ENCODE results near the gene CYP17A1.

Gene CYP17A1

DNA sequence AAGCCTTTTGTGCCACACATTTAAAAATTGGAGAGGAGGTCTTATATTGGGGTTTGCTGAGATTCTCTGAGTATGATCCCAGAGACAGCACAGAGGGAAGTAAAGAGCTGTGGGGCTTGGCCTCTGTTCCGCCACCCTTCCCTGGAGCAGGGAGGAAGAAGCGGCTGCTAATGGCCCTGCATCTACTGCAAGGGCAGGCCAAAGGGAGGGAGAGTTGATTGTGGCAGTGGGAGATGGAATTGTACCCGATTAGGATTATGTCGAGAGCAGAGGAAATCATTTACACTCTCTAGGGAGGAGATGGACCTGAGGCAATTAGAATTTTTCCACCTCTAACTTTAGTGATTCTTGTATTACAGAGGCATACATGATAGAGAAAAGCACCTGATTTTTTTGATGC, 28.8 kb downstream of the CYP17A1 start:
- DNase-seq (ENCODE audit: low read depth in 2 of 2): no peak

DNA sequence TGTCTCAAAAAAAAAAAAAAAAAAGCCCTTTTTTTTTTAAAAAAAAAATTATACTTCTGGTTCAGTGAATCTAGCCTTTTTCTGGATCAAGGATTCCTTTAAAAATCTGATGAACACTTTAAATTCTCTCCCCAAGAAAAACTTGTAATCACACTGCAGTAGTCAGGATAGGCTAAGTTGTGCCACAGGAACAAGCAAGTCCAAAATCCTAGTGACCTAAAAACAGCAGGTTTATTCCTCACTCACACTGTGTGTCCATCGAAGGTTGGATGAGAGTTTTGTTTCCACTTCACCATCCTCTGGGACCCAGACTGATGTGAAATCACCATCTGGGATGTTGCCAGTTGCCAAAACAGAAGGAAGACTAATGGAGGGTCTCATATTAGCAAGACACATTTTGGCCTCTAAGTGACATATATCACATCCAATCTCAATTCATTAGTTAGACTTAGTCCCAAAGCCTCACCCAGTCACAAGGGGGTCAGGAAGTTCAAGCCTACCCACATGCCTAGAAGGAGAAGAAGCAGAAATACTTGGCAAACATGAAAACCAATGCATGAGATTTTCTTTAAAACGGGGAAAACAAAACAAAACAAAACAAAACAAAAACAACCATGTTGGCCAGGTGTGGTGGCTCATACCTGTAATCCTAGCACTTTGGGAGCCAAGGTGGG, 32.7 kb downstream of the CYP17A1 start:
- DNase-seq (ENCODE audit: low read depth in 2 of 2): no peak

DNA sequence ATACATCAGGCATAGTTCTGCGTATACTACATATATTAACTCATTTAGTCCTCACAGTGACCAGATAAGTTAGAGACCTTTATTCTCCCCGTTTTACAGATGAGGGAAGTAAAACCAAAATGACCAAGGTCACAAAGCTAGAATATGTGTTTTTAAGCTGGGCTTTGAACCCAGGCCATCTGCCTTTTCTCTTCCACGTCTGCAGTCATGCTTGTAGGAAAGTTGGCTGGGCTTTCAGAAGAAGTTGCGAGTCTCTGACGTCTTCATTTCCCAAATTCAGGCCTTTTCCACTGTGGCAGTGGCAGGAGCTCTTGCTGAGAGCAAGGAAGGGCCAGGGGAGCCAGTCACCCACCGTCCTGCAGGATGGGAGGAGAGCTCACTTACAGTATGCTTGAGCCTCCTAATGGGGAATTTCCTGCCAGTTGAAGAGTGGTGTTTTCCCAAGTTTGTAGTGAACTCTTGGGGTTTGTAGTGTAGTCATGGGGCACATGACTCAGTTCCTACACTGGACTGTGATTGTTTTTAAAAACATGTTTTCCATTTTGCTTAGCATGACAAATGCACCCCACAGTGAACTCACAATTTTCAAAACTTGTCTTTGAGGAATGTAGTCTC, 34.2 kb downstream of the CYP17A1 start:
- DNase-seq (ENCODE audit: low read depth in 2 of 2): no peak

DNA sequence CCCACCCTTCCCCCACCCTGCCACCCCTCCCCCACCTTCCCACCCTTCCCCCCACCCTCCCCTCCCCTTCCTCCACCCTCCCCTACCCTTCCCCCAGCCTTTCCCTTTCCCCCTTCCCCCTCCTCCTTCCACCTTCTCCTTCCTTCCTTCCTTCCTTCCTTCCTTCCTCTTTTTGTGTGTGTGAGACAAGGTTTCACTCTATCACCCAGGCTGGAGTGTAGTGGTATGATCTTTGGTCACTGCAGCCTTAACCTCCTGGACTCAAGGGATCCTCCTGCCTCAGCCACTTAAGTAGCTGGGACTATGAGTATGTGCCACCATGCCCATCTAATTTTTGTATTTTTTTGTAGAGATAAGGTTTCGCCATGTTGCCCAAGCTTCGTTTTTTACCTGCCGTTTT, 35.2 kb downstream of the CYP17A1 start:
- no peak for DNase-seq (ENCODE audit: low read depth in 2 of 2)

DNA sequence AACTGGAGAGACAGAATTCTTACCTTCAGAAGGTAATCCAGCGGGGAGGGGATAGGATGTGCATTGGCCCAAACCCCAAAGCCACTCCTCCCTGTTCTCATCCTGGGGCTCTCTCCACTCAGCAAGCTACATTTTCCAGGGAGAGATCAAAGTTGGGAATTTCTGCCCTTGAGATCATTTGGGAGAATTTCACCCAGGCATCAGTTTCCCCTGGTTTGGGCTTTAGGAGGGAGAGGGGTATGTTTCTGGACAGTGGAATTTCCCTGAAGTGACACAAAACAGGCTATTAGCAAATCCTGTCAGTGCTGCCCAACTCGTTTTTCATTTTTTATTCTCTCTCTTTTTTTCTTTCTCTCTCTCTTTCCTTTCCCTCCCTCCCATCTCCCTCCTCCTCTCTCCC, 35.7 kb downstream of the CYP17A1 start:
- no peak for DNase-seq (ENCODE audit: low read depth in 2 of 2)

DNA sequence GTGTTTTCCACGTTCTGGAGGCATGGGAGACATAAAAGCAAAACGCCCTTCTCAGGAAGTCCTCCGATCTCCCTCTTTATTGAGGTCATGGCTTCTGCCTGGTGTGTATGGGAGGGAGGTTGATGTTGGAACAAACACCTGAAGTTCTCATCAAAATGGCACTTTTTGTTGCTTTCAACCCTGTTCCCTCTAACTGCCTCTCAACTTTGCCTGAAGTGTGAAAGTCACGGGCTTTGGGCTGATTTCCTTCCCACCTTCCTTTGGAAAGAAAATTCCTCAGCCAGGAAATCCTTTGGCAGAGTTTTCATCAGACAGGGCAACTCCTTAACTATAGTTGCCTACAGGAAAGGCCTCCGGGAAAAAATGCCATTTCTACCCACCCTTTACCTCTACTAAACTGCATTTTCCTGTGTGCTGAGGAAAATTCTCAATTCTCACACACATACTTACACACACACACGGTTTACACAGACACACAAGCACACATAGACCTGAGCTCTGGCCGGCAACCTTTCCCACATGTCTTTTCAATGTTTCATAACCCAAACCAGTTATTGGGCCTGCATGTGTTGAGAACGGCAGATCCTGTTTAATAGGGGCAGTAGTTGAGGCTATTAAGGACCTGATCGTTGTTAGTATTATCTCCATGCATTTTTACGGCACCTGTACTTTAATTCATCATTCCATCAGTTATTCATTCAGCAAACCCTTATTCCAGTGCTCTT, 36.4 kb downstream of the CYP17A1 start:
- DNase-seq (ENCODE audit: low read depth in 2 of 2): no peak

DNA sequence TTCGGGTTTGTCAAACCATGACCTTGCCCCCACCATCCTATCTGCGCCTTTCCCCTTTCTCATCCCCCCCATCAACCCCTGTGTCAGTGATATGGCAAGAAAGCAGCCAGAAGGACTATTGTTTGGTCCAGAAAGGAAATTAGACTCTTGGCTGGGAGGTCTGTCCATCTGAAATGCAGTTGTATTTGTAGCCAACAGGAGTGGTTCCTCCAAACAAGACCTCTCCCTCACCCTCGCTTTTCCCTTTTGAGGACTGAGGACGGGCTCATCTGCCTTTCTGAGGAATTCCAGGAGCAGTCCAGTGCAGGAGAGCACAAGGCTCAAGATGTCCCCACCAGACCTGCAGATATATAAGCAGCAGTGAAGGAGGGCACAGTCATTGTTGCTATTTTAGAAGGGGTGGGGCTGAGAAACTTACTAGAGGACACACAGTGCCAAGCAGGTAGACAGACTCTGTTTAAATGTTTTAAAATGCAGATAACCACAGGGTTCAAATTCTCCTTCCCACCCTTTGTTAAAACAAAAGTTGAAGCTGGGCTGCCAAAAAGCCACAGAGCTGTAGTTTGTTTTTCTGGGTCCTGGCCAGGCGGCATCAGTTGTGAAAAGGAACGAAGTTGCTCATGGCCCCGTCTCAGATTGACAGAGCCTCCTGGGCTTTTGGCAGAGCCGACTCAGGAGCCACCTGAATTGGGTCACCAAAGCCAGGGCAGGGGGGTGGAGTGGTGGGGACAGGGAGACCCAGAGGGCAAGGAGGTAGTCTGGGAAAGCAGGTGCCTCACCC, 37.3 kb downstream of the CYP17A1 start:
- DNase-seq (ENCODE audit: low read depth in 2 of 2): no peak

DNA sequence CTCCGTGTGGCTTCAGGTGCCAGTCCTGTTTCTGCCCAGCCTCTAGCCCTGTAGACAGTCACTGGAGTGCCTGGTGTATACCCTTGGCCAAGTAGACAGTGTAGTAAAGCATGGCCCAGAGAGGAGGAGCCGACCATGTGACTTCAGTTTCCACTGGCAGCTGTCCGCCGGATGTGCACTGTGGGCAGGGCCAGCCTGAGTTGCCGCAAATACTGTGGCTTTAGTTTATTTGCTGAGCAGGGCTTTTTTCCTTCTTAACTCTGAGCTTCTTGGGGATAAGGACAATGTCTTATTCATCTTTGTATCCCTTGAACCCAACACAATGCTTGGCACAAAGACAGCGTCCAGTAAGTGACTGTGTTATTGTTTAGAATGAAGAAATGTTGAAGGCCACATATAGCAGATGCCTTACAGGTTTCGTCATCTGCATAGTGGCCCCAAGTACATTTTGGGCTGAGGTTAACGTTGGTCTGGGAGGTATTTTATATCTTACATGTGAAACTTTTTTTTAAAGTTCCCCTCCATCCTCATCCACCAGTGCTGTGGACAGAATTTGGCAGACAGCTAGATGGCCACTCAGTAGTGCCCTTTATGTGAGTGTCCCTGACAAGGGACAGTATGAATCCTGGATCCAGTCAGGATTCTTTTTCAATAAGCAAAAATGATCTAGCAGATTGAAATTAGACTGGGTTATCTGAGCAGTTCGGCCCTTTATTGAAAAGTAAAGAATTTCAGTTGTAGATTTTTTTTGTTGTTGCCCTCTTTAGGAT, 40.6 kb downstream of the CYP17A1 start:
- peak; percentile 43 to 54 for DNase-seq (ENCODE audit: low read depth in 2 of 2)

DNA sequence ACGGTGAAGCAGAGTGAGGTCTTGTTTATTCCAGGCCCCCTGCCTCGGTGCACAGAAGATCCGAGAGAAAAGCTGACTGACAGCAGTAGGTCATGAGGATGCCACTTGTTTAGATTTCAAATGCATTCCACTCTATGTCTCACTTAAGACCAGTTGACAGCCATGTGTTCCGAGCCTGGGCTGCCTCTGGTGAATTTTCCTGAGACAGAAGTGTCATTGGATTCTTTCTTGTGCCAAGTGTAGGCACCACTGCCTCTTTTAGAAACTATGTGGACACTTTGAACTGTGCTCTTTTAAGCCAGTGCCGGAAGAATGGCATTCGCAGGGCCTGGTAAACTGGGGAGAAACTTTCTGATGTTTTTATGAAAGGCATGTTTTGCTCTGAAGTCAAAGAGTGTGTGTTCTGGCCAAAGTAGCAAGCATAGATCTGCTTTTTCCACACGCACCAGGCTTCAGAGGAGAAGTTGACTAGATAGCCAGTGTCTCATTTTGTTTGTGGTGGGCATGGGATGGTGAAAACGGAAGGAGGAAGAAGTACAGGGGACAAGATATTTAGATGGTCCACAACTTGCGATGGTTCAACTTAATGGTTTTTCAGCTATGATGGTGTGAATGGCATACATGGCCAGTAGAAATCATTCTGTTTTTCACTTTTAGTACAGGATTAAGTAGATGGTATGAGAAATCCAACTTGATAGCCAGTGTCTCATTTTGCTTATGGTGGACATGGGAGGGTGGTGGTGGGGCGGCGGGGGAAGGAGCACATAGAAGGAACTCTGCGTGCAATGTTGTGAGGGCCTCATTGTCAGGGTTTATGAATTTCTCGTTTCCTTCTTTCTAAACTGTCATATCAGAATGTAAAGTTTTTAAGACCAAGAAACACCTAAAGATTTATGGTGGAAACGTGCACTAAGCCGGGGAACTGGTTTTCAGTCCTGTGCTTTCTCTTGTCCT, 41.5 kb downstream of the CYP17A1 start:
- no peak for DNase-seq (ENCODE audit: low read depth in 2 of 2)

DNA sequence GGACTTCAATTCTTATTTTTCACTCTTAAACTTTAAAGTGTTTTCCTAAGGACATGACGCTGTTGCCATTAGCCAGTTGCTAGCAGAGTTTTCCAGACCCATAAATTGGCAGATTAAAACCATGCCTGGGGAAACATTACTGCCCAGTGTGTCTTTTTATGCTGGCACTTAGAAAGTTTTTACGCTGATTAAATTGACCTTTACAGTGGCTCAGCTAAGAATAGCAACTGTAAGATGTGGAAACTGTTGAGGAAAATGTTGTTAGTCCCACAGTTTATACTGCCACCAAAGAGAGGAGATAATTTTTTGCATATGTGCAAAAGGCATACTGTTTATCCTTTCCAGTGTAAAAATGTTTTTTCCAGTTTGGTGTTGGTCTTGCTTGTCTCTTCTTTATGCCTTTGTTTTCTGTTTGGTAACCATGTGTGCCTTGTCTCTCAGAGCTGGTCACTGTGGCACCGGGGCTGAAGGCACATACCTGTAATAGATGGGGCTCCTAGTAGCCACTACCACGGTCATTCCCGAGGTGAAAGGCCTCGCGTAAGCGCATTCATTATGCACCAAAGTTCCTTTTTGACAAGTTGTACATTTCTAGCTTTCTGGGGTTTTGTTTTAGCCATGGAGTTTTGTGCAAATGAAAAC, 45.3 kb downstream of the CYP17A1 start:
- no peak for DNase-seq (ENCODE audit: low read depth in 2 of 2)

DNA sequence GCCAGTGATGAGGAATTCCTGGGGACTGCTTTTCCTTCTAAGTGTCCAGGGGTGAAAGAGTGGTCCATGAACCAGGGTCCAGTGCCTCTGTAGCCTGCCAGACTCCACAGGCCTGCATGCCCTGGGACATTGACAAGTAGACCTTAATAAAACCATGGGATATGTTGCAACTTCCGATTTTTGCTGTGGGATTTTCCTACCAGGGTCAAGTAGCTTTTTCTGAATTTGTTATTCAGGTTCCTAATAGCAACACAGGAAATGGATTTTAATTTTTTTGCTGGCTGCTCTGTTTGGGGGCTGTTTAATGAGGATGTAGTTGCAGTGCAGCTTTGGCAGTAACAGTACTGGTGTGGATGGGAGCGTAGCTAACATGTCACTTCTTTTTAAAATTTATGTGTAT, 51.4 kb downstream of the CYP17A1 start:
- DNase-seq (ENCODE audit: low read depth in 2 of 2): no peak

DNA sequence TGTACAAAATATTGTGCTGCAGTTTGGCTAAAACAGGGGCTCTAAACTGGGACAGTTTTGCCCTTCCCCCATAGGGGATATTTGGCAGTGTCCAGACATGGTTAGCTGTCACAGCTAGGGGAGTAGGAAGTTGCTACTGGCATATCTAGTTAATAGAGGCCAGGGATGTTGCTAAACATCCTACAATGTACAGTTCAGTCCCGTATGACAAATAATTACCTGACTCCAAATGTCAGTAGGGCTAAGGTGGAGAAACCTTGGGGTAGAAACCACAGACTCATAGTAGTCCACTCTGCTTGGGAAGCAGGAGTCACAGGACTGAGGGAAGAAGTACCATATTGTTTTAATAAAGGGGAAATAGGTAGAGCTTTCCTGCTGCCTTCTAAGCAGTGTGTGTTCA, 53.6 kb downstream of the CYP17A1 start:
- no peak for DNase-seq (ENCODE audit: low read depth in 2 of 2)

DNA sequence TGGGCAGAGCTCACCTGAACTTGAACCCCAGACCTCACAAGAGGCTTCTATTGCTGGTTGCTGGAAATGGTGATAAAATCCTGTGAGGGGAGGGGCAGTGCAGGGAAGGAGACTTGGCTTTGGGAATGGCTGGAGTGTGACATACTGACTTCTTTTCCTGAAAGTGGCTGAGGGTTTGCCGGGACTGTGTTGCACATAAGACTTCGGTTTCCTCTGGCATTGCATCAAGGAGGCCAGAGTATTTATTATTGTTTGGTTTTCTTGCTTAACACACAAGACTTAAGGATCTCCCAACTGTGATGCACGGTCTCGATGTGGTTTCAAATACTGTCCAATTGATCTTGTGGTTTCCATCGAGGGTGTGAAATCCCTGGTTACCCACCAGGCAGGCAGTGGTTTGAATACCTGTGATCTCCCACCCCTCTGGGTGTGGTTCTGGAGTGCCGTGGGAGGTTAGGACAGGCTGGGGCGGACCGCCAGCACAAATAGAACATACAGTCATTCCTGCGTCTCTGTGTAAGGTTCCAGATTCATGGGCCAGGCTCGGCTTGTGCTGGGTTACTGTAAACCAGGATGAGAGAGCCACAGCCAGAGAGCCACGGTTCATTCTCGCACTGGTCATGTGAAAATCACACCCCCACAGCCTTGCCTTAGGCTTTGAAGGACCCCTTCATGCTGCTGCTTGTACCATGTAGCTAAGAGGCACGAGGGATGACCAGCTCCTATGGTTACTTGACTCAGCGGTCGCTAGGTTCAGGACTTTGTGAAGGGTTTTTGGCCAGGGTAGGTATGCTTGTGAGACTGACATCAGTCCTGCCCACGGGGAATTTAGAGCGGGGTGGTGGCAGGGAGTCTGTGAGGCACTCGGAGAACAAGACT, 54.3 kb downstream of the CYP17A1 start:
- no peak for DNase-seq (ENCODE audit: low read depth in 2 of 2)

DNA sequence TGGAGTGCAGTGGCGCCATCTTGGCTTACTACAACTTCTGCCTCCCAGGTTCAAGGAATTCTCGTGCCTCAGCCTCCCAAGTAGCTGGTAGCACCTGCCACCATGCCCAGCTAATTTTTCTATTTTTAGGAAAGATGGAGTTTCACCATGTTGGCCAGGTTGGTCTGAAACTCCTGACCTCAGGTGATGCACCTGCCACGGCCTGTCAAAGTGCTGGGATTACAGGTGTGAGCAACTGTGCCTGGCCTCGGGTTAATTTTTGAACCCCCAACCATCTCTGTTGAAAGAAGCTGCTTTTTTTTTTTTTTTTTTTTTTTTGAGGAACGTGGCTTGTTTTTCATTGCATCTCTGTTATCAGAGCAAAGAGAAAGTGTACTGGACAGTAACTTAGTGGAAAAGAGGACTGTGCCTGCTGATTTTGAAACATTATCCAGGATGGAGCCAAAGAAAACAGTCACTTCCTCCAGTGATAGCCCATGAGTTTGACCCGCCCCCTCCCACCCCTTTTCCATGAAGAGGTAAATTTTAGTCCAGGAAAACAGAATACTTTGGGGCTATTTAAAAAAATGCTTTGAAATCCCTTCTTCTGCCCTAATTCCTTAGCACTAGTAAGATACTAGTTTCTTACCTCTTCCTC, 55.2 kb downstream of the CYP17A1 start:
- DNase-seq (ENCODE audit: low read depth in 2 of 2): no peak

DNA sequence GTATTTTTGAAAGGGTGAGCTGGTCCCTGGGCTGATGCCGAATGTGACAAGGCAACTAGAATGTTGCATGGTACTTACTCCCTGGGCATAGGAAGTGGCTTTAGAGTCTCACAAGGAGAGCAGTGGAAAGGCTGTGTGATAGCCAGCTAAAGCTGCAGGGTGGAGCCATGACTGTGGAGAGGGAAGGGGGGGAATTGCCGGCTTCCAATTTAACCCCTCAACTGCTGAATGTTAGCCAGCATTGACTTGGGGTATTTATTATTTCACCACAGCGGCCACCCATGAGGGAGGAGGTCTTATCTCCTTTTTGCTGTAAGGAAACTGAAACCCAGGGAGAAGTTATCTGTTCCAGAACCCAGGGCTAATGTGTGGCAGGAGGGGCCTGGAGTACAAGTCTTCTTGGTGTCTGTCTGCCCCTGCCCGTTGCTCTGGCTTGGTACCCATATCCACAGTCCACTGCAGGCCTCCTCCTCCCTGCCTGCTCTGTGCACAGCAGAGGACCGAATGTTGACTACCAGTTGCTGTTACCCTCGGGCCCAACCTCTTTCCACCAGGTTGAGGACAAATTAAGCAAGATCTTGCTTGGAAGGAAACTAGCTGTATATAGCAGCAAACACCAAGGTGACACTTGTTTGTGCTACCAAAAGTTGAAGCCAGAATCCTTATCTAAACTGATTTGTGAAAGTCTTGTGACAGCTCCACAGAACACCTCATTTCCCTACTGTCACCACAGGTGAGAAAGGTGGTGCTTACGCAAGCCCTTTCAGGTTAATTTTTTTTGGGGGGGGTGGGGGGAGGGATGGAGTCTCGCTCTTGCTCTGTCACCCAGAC, 55.9 kb downstream of the CYP17A1 start:
- no peak for DNase-seq (ENCODE audit: low read depth in 2 of 2)
